GM12801 (cell line): ENCODE data around the gene DZIP3.

Experiments used
- TF ChIP-seq, protein P1 (sequence below): IDR thresholded peaks from one replicate; pipeline ENCODE4 v1.5.1; 2011; ENCODE audit warnings: control low read depth; ENCODE audit not compliant: insufficient read length; ENCODE audit errors: extremely low read depth

DZIP3 gene

GRCh38 chr3:108669208-108669607 lies 79.7 kb downstream of the DZIP3 start:
- TF ChIP-seq, protein P1, sequence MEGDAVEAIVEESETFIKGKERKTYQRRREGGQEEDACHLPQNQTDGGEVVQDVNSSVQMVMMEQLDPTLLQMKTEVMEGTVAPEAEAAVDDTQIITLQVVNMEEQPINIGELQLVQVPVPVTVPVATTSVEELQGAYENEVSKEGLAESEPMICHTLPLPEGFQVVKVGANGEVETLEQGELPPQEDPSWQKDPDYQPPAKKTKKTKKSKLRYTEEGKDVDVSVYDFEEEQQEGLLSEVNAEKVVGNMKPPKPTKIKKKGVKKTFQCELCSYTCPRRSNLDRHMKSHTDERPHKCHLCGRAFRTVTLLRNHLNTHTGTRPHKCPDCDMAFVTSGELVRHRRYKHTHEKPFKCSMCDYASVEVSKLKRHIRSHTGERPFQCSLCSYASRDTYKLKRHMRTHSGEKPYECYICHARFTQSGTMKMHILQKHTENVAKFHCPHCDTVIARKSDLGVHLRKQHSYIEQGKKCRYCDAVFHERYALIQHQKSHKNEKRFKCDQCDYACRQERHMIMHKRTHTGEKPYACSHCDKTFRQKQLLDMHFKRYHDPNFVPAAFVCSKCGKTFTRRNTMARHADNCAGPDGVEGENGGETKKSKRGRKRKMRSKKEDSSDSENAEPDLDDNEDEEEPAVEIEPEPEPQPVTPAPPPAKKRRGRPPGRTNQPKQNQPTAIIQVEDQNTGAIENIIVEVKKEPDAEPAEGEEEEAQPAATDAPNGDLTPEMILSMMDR = no peak

DNA sequence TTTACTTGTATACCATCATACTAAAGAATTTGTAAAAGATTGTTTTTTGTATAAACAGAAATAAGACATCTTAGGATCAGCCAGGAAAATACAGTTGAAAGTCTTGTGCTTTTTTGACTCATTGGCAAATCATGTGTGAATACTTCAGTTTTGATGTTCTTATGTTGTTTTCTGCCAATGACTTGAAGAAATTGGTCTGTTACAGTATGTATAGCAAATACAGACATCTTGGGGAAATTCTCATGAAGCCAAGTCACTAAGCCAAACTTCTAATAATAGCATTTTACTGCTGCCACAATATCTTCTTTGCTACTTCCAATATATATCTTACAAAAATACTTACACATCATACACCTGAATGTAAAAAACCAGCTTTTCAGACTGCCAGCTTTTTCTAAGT lies 83.2 kb downstream of the DZIP3 start:
- TF ChIP-seq, protein P1 = no peak

DNA sequence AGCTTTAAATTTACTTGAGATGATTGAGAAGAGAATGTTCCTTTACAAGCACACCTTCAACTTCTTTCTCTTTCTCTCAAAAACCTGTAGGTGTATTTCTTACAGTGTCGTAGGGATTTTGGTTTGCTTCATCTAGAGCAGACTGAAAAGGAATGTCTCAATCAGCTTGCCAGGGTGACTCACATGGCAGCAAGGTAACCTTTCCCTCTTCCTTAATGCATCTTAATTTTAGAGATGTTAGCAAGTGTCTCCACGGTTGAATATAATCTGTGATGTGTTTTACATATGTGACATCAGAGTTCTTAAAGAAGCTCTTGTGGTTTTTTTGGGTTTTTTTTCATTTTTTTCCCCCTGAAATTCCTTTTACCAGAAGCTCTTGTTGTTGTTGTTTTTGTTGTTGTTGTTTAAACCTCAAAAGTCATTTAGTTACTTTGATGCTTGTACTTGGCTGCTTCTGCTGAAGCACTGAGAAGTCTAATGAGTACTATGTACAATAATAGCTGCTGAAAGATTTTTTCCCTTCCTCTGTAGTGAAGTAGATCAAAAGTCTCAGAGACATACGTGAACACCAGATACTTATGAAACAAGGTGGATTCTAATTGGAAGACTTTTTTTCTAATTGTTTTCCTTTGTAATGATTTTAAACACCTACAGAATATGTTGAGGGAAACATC lies 84.6 kb downstream of the DZIP3 start:
- TF ChIP-seq, protein P1 = no peak

- TF ChIP-seq, protein P1 = no peak
Observed at GRCh38 chr3:108677811-108678210, 88.3 kb downstream of the DZIP3 start.

GRCh38 chr3:108698461-108698860 lies 108.9 kb downstream of the DZIP3 start:
- TF ChIP-seq, protein P1 = no peak

GRCh38 chr3:108705045-108705444 lies 115.5 kb downstream of the DZIP3 start:
- TF ChIP-seq, protein P1 = no peak

DNA sequence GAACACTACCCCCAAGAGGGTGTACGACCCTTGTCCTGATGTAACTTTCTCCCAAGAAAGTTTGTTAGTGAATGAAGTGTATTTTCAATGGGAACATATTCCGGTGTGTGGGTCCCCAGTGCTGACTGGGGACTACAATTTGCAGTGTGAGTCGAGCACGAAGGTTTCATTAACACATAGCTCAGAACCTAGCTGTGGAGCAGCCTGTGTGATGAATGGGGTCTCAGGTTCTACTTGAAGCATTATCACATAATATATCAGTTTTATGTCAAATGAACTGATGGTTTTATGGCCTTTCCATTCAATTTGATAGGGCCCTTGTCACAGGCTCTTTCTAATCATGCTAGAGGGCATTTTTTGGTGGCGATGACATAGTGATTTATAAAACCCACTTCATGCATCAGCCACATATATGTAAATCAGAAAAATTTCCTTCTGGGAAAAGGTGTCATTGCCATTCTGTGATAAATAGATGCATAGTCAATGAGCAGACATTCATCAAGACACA lies 123.5 kb downstream of the DZIP3 start:
- TF ChIP-seq, protein P1 = no peak
